Upper lobe of left lung (tissue), 4 donors: ENCODE results near the gene ZNF621.

Source experiments
- EP300 ChIP-seq, 4 donors: sonication (generic); formaldehyde crosslinking; IDR thresholded peaks; one replicate each; pipeline ENCODE4 v1.5.1; 2017; ENCODE audit warnings: antibody characterized with exemption in 4 of 4, control low read depth in 2 of 4
- POLR2A ChIP-seq, 4 donors: fragments of 450-650 bp; IDR thresholded peaks; one replicate each; pipeline ENCODE4 v1.5.1; 2016 to 2017; ENCODE audit warnings: antibody characterized with exemption in 4 of 4, mild to moderate bottlenecking in 2 of 4

- TF ChIP-seq EP300 (IDR thresholded peaks at IDR 0.05) (no peak), POLR2A (IDR thresholded peaks at IDR 0.05) (no peak)
These were observed 32.9 kb downstream of the ZNF621 start for GRCh38 chr3:40557575-40558161.
